ENCODE results near the gene KCTD2.

GRCh38 chr17:75111777-75112335 is 64.8 kb downstream of the KCTD2 start:
- TF ChIP-seq ZNF3 (CRISPR knock-in tag; IDR thresholded peaks at IDR 0.05) (no peak), POLR2A (conservative IDR thresholded peaks at IDR 0.05) (no peak), ZNF133 (CRISPR knock-in tag; IDR thresholded peaks at IDR 0.05) (no peak)
